ENCODE data around the gene ACTR2. TPM values are rescaled to one million over a fixed set of nuclear protein-coding genes. Genes with fewer than 3 reads are reported as not detected.

The ACTR2 gene
- total and polyA plus RNA-seq, 9 of the 15 experiments (the other 6 are each of a cell fraction or from before 2014, with no cell fraction given) = 47.3 to 239 (median 108) TPM

- TF ChIP-seq ZNF232 (CRISPR knock-in tag; IDR thresholded peaks at IDR 0.05) = 0 out of 2 replicates have a peak, but pooled peaks have one; percentile 57
- 0 out of 2 replicates have a peak, but pooled peaks have one; percentile 23 for TF ChIP-seq ZBTB43 (CRISPR knock-in tag; IDR thresholded peaks at IDR 0.05)
- no peak for TF ChIP-seq GTF2F1 (IDR thresholded peaks at IDR 0.05; ENCODE audit: low read depth, low read length)
- TF ChIP-seq CEBPB (tag; IDR thresholded peaks at IDR 0.05) = 0 out of 2 replicates have a peak, but pooled peaks have one; percentile 9
- peak; percentile 56; the same call in 1 of the 2 replicates for TF ChIP-seq SIN3B (IDR thresholded peaks at IDR 0.05; ENCODE audit: low read depth)
- TF ChIP-seq ARNT (IDR thresholded peaks at IDR 0.05) = peak in 1 of 2 experiments; percentile 39; a peak in 2 of 4 replicates
- TF ChIP-seq TEAD4 (IDR thresholded peaks at IDR 0.05; ENCODE audit: low read length) = no peak
- peak; percentile 57; the same call in 1 of the 2 replicates for TF ChIP-seq TEAD4 (CRISPR knock-in tag; IDR thresholded peaks at IDR 0.05; ENCODE audit: borderline replicate concordance)
- peak; percentile 50; the same call in 1 of the 2 replicates for TF ChIP-seq EHMT2 (IDR thresholded peaks at IDR 0.05)
- TF ChIP-seq BRD9 (IDR thresholded peaks at IDR 0.05; ENCODE audit: low read depth, partially characterized antibody) = peak; percentile 31
- TF ChIP-seq ETS1 (conservative IDR thresholded peaks at IDR 0.05; ENCODE audit: control insufficient read depth, low read depth, low read length) = 0 out of 2 replicates have a peak, but pooled peaks have one; percentile 72
- peak; percentile 29 for TF ChIP-seq BRD4 (IDR thresholded peaks at IDR 0.05)
- TF ChIP-seq AFF4 (CRISPR knock-in tag; IDR thresholded peaks at IDR 0.05) = no peak
Measured at GRCh38 chr2:65227020-65227455, 593 bp upstream of the ACTR2 start (continued).

All from K562 (cell line).